ENCODE data around the gene DLGAP4.
"Not testable (repeated sequence)": the region's sequence is repeated elsewhere in the genome, so short reads cannot be mapped to it uniquely, and the experiment has no call there.

Gene DLGAP4

DNA sequence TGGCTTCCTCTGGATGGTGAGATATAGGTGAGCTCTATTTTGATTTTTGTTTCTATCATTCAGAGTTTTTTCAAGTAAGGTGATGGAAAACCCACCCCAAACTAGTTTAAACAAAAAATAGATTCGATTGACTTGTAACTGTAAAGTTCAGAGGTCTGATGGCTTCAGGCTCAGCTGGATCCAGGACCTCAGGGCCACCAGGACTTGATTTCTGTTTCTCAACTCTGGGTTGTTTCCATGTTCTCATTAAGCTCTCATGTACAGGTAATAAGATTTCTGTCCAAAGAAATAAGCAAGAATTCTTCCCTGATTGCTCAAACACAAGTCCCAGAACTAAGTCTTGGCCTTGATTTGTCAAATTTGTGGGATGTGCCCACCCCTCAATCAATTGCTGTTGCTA, 67.0 kb downstream of the DLGAP4 start:
- no peak overlapping the region for H3K4me3 ChIP-seq (ENCODE audit: low read depth, low read length)
- TF ChIP-seq, protein P1, sequence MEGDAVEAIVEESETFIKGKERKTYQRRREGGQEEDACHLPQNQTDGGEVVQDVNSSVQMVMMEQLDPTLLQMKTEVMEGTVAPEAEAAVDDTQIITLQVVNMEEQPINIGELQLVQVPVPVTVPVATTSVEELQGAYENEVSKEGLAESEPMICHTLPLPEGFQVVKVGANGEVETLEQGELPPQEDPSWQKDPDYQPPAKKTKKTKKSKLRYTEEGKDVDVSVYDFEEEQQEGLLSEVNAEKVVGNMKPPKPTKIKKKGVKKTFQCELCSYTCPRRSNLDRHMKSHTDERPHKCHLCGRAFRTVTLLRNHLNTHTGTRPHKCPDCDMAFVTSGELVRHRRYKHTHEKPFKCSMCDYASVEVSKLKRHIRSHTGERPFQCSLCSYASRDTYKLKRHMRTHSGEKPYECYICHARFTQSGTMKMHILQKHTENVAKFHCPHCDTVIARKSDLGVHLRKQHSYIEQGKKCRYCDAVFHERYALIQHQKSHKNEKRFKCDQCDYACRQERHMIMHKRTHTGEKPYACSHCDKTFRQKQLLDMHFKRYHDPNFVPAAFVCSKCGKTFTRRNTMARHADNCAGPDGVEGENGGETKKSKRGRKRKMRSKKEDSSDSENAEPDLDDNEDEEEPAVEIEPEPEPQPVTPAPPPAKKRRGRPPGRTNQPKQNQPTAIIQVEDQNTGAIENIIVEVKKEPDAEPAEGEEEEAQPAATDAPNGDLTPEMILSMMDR (IDR thresholded peaks at IDR 0.05; ENCODE audit: insufficient read depth, low read depth, low read length, missing control alignments): no peak
- no peak for DNase-seq (ENCODE audit: low read depth)

DNA sequence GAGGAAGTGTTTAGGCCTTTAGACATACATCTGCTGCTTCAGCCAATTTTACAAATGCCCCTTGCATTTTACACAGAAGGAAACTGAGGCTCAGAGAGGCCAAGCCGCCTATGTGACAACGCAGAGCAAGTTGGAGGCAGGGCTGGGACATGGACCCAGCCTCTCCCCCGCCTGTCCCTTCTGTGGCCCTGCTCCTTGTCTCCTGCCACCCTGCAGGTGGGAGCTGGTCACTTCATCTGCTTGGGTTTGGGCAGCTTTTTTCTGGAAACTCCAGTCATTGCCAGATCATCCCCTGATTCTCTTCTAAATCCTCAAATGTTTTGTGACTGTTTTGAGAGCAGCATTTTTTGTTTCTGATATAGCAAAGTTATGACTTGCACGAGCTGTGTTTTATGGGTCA, 68.9 kb downstream of the DLGAP4 start:
- H3K4me3 ChIP-seq (ENCODE audit: low read depth, low read length): no peak overlapping the region
- TF ChIP-seq, protein P1 (IDR thresholded peaks at IDR 0.05; ENCODE audit: insufficient read depth, low read depth, low read length, missing control alignments): no peak
- no peak for DNase-seq (ENCODE audit: low read depth)

DNA sequence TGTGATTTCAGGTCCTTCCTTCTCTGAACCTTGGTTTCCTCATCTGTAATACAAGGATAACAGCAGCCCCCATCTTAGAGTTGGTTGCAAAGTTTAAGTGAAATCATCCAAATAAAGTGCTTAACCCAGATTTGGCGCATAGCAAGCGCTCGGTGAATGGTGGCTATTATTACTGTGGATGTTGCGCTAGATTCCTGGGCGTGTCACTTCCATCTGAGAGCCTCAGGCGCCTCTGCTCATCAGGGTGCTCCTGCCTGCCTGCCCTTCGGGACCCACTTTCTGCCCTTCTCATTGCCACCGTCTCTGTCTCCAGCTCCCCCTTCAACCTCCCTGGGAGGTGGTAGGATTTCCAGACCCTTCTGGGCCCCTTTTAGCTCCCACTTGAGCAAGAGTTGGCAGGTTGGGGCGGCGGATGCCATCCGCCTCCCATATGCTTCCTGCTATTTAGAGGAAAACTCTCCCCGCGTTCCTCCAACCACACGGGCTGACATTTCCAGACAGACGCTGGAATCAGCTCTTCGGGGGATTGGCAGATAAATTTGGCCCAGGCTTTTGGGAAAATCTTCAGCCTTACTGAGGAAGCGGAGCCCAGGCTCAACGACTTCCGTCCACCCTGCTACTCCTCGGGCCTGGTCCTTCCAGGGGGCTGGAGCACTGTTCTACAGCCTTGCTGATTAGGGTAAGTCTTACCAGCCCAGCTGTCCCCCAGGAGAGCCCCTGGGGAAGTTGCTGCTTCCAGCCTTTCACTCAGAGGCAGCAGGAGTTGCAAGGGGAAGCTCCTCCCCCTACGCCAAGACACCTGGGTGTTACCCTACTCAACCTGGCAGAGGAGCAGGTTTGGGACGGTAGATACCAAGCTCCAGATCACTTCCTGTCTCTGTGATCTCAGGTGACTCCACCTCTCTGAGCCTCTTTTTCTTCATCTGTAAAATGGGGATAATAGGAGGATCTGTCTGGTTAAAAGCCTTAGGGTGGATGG, 71.5 kb downstream of the DLGAP4 start:
- no peak for DNase-seq (ENCODE audit: low read depth)
- TF ChIP-seq, protein P1 (IDR thresholded peaks at IDR 0.05; ENCODE audit: insufficient read depth, low read depth, low read length, missing control alignments): no peak
- no peak overlapping the region for H3K4me3 ChIP-seq (ENCODE audit: low read depth, low read length)

DNA sequence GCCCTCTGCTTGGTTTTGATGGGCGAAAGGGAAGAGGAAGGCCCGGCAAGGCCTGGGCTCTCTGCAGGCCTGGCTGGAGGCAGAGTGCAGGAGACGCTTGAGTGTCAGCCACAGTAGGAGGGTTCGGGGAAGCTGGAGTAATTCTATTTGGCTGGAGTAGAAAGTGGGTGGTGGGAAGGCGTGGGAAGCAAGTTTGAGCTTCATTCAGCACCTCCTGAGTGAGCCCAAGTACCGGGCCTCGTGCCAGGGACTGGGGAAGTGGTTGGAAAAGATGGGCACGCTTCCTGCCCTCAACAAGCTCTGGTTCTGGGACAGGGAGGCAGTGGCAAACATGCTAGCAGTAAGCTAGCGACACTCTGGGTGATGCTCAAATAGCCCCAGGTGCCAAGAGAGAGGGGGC, 72.5 kb downstream of the DLGAP4 start:
- no peak overlapping the region for H3K4me3 ChIP-seq (ENCODE audit: low read depth, low read length)
- no peak for DNase-seq (ENCODE audit: low read depth)
- TF ChIP-seq, protein P1 (IDR thresholded peaks at IDR 0.05; ENCODE audit: insufficient read depth, low read depth, low read length, missing control alignments): no peak

DNA sequence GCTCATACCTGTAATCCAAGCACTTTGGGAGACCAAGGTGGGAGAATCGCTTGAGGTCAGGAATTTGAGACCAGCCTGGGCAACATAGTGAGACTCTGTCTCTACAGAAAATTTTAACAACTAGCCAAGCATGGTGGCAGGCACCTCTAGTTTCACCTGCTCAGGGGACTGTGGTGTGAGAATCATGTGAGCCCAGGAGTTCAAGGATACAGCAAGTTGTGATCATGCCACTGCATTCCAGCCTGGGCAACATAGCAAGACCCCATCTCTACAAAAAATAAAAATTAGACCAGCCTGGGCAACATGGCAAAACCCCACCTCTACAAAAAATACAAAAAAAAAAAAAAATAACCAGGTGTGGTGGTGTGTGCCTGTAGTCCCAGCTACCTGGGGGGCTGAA, 73.8 kb downstream of the DLGAP4 start:
- DNase-seq (ENCODE audit: low read depth); H3K4me3 ChIP-seq (ENCODE audit: low read depth, low read length): not testable (repeated sequence)

DNA sequence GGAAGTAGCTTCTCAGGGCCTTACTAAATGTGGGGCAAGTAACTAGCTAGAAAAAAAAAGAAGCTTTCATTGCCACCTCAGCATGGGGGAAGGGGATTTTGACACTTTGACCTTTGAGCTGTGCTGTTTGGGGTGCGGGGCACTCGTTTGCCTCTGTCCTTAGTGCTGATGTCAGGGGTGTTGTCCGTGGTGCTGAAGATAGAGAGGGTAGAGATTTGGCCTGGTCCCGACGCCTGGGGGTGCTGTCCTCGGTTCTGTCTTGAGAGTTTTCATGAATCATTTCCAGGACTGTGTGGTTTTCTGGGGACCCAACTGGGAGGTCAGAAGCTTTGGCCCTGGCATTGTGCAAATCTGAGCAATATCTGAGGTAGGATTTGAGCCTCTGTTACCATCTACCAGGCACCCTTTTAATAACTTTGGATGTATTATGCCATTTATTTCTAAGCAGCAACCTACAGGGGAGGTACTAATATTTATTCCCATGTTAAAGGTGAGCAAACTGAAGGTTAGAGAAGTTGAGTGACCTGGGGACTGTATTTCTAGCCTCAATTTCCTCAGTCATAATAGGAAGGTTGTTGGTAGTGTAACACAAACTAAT, 78.0 kb downstream of the DLGAP4 start:
- DNase-seq (ENCODE audit: low read depth): peak; percentile 43
- TF ChIP-seq, protein P1 (IDR thresholded peaks at IDR 0.05; ENCODE audit: insufficient read depth, low read depth, low read length, missing control alignments): no peak
- no peak overlapping the region for H3K4me3 ChIP-seq (ENCODE audit: low read depth, low read length)

DNA sequence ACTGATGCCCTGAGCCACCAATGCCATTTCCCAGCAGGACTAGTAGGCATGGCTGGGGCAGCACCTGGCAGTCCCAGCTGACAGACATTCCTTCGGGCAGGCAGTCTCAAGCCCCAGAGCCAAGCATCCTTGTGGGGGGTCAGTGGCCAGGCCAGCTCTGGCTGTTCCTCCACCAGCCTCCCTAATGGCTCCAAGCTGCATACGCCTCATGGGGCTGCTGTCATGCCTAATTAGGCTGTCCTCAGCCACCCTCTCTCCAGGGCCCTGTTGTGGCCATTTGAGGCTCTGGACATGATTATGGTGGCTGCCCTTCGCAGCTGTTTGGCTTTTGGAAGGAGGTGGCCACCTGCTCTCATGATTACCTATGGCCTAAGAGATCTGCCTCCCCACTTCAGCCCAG, 79.4 kb downstream of the DLGAP4 start:
- TF ChIP-seq, protein P1 (IDR thresholded peaks at IDR 0.05; ENCODE audit: insufficient read depth, low read depth, low read length, missing control alignments): no peak
- DNase-seq (ENCODE audit: low read depth): no peak
- no peak overlapping the region for H3K4me3 ChIP-seq (ENCODE audit: low read depth, low read length)

Data from GM12865 (cell line).